Heart left ventricle (tissue), 16 donors: ENCODE data around the gene TDRD1. TPM values are rescaled to one million over a fixed set of nuclear protein-coding genes. Genes with fewer than 3 reads are reported as not detected.

ENCODE experiments used
- ATAC-seq, 4 donors: fragments of 200-7000 bp; cut with Tn5 transposase; one replicate each; pipeline ENCODE4 v1.9.1; 2020 to 2022; ENCODE audit warnings: moderate library complexity in 4 of 4, mild to moderate bottlenecking in 3 of 4, moderate number of reproducible peaks in 1 of 4
- DNase-seq, 5 donors: peaks; one replicate each; pipeline ENCODE4 v3.0.0-alpha.2; 2020
- H3K27ac ChIP-seq, 12 donors: fragments of 200-600 bp; sonication (generic) in 4 of 12; one replicate each; pipeline versions ENCODE4 v1.5.0 to v1.8.0; 2016 to 2022; ENCODE audit warnings: mild to moderate bottlenecking in 2 of 12
- H3K27me3 ChIP-seq, 9 donors: fragments of 200-600 bp; sonication (generic) in 2 of 9; one replicate each; pipeline versions ENCODE4 v1.5.1 to v1.8.0; 2016 to 2022; ENCODE audit warnings: mild to moderate bottlenecking in 3 of 9
- H3K36me3 ChIP-seq, 9 donors: fragments of 200-600 bp; sonication (generic) in 2 of 9; one replicate each; pipeline versions ENCODE4 v1.5.0 to v1.8.0; 2018 to 2022; ENCODE audit warnings: mild to moderate bottlenecking in 2 of 9
- H3K4me1 ChIP-seq, 12 donors: fragments of 200-600 bp; sonication (generic) in 4 of 12; one replicate each; pipeline versions ENCODE4 v1.5.0 to v1.8.0; 2016 to 2022; ENCODE audit warnings: mild to moderate bottlenecking in 3 of 12
- H3K4me3 ChIP-seq, 12 donors: fragments of 200-600 bp; sonication (generic) in 4 of 12; one replicate each; pipeline versions ENCODE4 v1.5.0 to v1.8.0; 2017 to 2022; ENCODE audit warnings: mild to moderate bottlenecking in 9 of 12, moderate library complexity in 4 of 12
- H3K9me3 ChIP-seq, 12 donors: fragments of 200-600 bp; sonication (generic) in 4 of 12; one replicate each; pipeline versions ENCODE4 v1.5.0 to v1.8.0; 2016 to 2022; ENCODE audit warnings: mild to moderate bottlenecking in 1 of 12
- CTCF ChIP-seq, 12 donors: fragments of 200-600 bp; sonication (generic) in 4 of 12; IDR thresholded peaks; one replicate each; pipeline versions ENCODE4 v1.5.0 to v1.8.0; 2018 to 2022; ENCODE audit warnings: antibody characterized with exemption in 12 of 12, mild to moderate bottlenecking in 5 of 12
- POLR2A ChIP-seq, 2 donors: fragments of 450-650 bp; IDR thresholded peaks; one replicate each; pipeline ENCODE4 v1.6.1; 2017; ENCODE audit warnings: antibody characterized with exemption in 2 of 2, mild to moderate bottlenecking in 2 of 2, moderate library complexity in 2 of 2
- WGBS, 4 donors: extraction: QIAGEN DNeasy Blood & Tissue Kit in 2 of 4; methylation state at CpG; one replicate each; pipeline versions ENCODE4 v1.1.5 to v1.1.7; 2013 to 2018; 5-methylcytosine and 5-hydroxymethylcytosine counted together
- intact Hi-C, 10 donors: fragments of 100-400 bp; cut with DNase I; formaldehyde crosslinking; loops; one replicate each; pipeline versions ENCODE4 v1.11.1 to v1.14.2; 2022
- polyA plus RNA-seq, 2 donors: library from polyadenylated mRNA; stranded (reverse); fragments of 200-250 nt; gene quantifications; one replicate each; pipeline ENCODE4 v1.2.3, GENCODE V29; 2013
- total RNA-seq, 9 donors: library from RNA; depleted of rRNA in 2 of 9; stranded (reverse); fragments of >200 nt in 2 of 9; fragmentation: NEBNext Ultra II Directional in 3 of 9; extraction: Animal tissue kit (Norgen Biotek cat#: 25700) in 3 of 9; gene quantifications; one replicate each; pipeline versions ENCODE4 v1.1.0 to v1.2.4, GENCODE V29; 2016 to 2023
- donor health status: ischemic (EF 13 %, LVEDD 7.1; RV severe dilation, severe dysfunction).
- donor health status: healthy with polysubstance abuse.
- donor health status: DM: no; HTN: yes; CAD: no.
- donor health status: DM: no; HTN: no; CAD: no.
- donor health status: ischemic (EF 25% LVEDD 6.9; RV normal size, moderate dysfunction).
- donor health status: ischemic (EF 25% LVEDD 5.7; RV mildly dilated, moderate dysfunction).
- donor health status: healthy.
- donor health status: DM: yes; HTN: yes; CAD: no.
- donor health status: ischemic (EF 35%, LVEDD 5.7; RV mildly dilated, moderate dysfunction).
- donor health status: nonischemic (EF 11% LVEDD 7.7; RV severe dilation, severe dysfunction).
- donor health status: DM: yes; HTN: yes; CAD: no.
- donor health status: PGD.
- donor health status: ischemic (EF 29% LVEDD 5.4; RV normal size, mild dysfunction).
- donor health status: nonischemic (EF 23%, LVEDD 6.1; RV moderate dilation, normal function).

The TDRD1 gene
- total and polyA plus RNA-seq, 11 donors, result 0.08 to 3.8 (median 1.8) TPM

- Histone ChIP-seq H3K36me3 (no peaks in the 10 kb centered on the region), H3K27me3 (peaks cover 0 to 5% (median 0%) of the 10 kb centered on the region in 9 donors), H3K4me1 (no peaks in the 10 kb centered on the region), H3K4me3 (no peak overlapping the region), H3K27ac (no peak overlapping the region), H3K9me3 (no peaks in the 10 kb centered on the region)
- intact Hi-C loops, result no loop called here
- TF ChIP-seq CTCF (IDR thresholded peaks at IDR 0.05), result no peak
- no peak for TF ChIP-seq POLR2A (IDR thresholded peaks at IDR 0.05)
- WGBS, 4 donors, result 83 to 91% (median 88%) methylated on average over 4 of the region's 4 CpGs
- DNase-seq (no peak), ATAC-seq (no peak)
Observed at GRCh38 chr10:114199239-114199638, 20.1 kb downstream of the TDRD1 start.

DNA sequence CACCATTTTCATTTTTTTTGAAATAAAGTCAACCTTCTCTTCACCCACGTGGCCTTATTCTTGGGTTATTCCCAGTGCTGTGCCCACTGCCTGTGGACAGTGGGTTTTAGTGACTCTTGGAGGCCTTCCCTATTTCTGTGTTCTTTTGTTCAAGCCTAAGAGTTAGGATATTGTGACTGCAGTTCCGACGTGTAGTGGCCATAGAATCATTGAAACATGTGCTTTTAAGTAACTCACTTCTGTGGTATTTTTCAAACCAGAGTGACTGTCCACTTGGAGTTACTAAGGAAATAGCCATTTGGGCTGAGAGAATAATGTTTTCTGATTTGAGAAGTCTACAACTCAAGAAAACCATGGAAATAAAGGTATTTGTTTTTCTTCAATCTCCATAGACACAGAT, 23.7 kb downstream of the TDRD1 start:
- intact Hi-C loops, result no loop called here
- Histone ChIP-seq H3K4me3 (no peak overlapping the region), H3K4me1 (no peaks in the 10 kb centered on the region), H3K27ac (no peak overlapping the region), H3K9me3 (no peaks in the 10 kb centered on the region), H3K27me3 (peaks cover 0 to 3% (median 0%) of the 10 kb centered on the region in 9 donors), H3K36me3 (no peaks in the 10 kb centered on the region)
- TF ChIP-seq POLR2A (IDR thresholded peaks at IDR 0.05) (no peak), CTCF (IDR thresholded peaks at IDR 0.05) (no peak)
- no peak for ATAC-seq
- no peak for DNase-seq
- WGBS, 4 donors, result 79 to 89% (median 86%) methylated on average over 3 of the region's 3 CpGs

- Histone ChIP-seq H3K36me3 (no peaks in the 10 kb centered on the region), H3K27me3 (peaks cover 0 to 3% (median 0%) of the 10 kb centered on the region in 9 donors), H3K27ac (no peak overlapping the region), H3K4me3 (no peak overlapping the region), H3K9me3 (no peaks in the 10 kb centered on the region), H3K4me1 (peaks cover 0 to 7% (median 0%) of the 10 kb centered on the region in 12 donors)
- DNase-seq (no peak), ATAC-seq (no peak)
- WGBS, 4 donors, result 71 to 96% (median 74%) methylated on average over 2 of the region's 2 CpGs
- TF ChIP-seq POLR2A (IDR thresholded peaks at IDR 0.05), result no peak
- intact Hi-C loops, result no loop called here
Observed at GRCh38 chr10:114206902-114207301, 27.7 kb downstream of the TDRD1 start.

GRCh38 chr10:114207349-114207748, 28.2 kb downstream of the TDRD1 start:
- intact Hi-C loops, result no loop called here
- no peaks in the 10 kb centered on the region for H3K9me3 ChIP-seq
- H3K27ac ChIP-seq, result no peak overlapping the region
- peaks cover 0 to 3% (median 0%) of the 10 kb centered on the region in 9 donors for H3K27me3 ChIP-seq
- H3K36me3 ChIP-seq, result no peaks in the 10 kb centered on the region
- H3K4me1 ChIP-seq, result peaks cover 0 to 7% (median 0%) of the 10 kb centered on the region in 12 donors
- no peak for TF ChIP-seq CTCF (IDR thresholded peaks at IDR 0.05)
- no peak overlapping the region for H3K4me3 ChIP-seq
- ATAC-seq (no peak), DNase-seq (no peak)
- WGBS, 4 donors, result 86 to 94% (median 92%) methylated on average over 1 of the region's 1 CpG

- H3K27ac ChIP-seq, result no peak overlapping the region
- peaks cover 0 to 3% (median 0%) of the 10 kb centered on the region in 9 donors for H3K27me3 ChIP-seq
- intact Hi-C loops, result no loop called here
- 64 to 80% (median 67%) methylated on average over 2 of the region's 2 CpGs for WGBS, 4 donors
- peaks cover 0 to 7% (median 0%) of the 10 kb centered on the region in 12 donors for H3K4me1 ChIP-seq
- no peak overlapping the region for H3K4me3 ChIP-seq
- no peak for TF ChIP-seq CTCF (IDR thresholded peaks at IDR 0.05)
- TF ChIP-seq POLR2A (IDR thresholded peaks at IDR 0.05), result no peak
- no peaks in the 10 kb centered on the region for H3K9me3 ChIP-seq
- DNase-seq, result no peak
- ATAC-seq, result peak in 2 of 4 donors; percentile 66 to 73
- H3K36me3 ChIP-seq, result no peaks in the 10 kb centered on the region
Observed at GRCh38 chr10:114208351-114208750, 29.2 kb downstream of the TDRD1 start.
